ENCODE data around the gene IGF1. TPM values are rescaled to one million over a fixed set of nuclear protein-coding genes. Genes with fewer than 3 reads are reported as not detected.

IGF1 gene
- total RNA-seq (2014; rRNA removed), result not detected in 2 replicates
- polyA plus RNA-seq (2012), result not detected

GRCh38 chr12:102480406-102480805, at the start of gene IGF1:
TSS of gene IGF1 (minus strand) at chr12:102480563. CDS start at chr12:102480381, 182 bp downstream.
- peak; percentile 47 for DNase-seq (ENCODE audit: low read depth)

GRCh38 chr12:102528111-102528510, 47.7 kb upstream of the IGF1 start:
- no peak for DNase-seq (ENCODE audit: low read depth)

- peak; percentile 58 for DNase-seq (ENCODE audit: low read depth)
Measured at GRCh38 chr12:102527171-102527720, 46.9 kb upstream of the IGF1 start.

- no peak for DNase-seq (ENCODE audit: low read depth)
Measured at GRCh38 chr12:102526656-102527055, 46.3 kb upstream of the IGF1 start.

GRCh38 chr12:102522768-102523167, 42.4 kb upstream of the IGF1 start:
- peak; percentile 82 for DNase-seq (ENCODE audit: low read depth)

GRCh38 chr12:102521662-102522277, 41.4 kb upstream of the IGF1 start:
- no peak for DNase-seq (ENCODE audit: low read depth)

- DNase-seq (ENCODE audit: low read depth), result no peak
Measured at GRCh38 chr12:102518871-102519270, 38.5 kb upstream of the IGF1 start.

- no peak for DNase-seq (ENCODE audit: low read depth)
Measured at GRCh38 chr12:102514696-102515095, 34.3 kb upstream of the IGF1 start.

- peak; percentile 15 for DNase-seq (ENCODE audit: low read depth)
Measured at GRCh38 chr12:102513739-102514138, 33.4 kb upstream of the IGF1 start.

- DNase-seq (ENCODE audit: low read depth), result no peak
Measured at GRCh38 chr12:102513272-102513671, 32.9 kb upstream of the IGF1 start.

- no peak for DNase-seq (ENCODE audit: low read depth)
Measured at GRCh38 chr12:102512523-102512922, 32.2 kb upstream of the IGF1 start.

- DNase-seq (ENCODE audit: low read depth), result no peak
Measured at GRCh38 chr12:102511575-102511974, 31.2 kb upstream of the IGF1 start.

GRCh38 chr12:102510463-102510862, 30.1 kb upstream of the IGF1 start:
- no peak for DNase-seq (ENCODE audit: low read depth)

GRCh38 chr12:102510031-102510430, 29.7 kb upstream of the IGF1 start:
- no peak for DNase-seq (ENCODE audit: low read depth)

GRCh38 chr12:102509123-102509626, 28.8 kb upstream of the IGF1 start:
- DNase-seq (ENCODE audit: low read depth), result no peak

GRCh38 chr12:102508052-102508451, 27.7 kb upstream of the IGF1 start:
- DNase-seq (ENCODE audit: low read depth), result no peak

- no peak for DNase-seq (ENCODE audit: low read depth)
Measured at GRCh38 chr12:102507301-102507700, 26.9 kb upstream of the IGF1 start.

GRCh38 chr12:102504871-102505270, 24.5 kb upstream of the IGF1 start:
- no peak for DNase-seq (ENCODE audit: low read depth)

GRCh38 chr12:102504280-102504679, 23.9 kb upstream of the IGF1 start:
- no peak for DNase-seq (ENCODE audit: low read depth)

- DNase-seq (ENCODE audit: low read depth), result no peak
Measured at GRCh38 chr12:102503831-102504230, 23.5 kb upstream of the IGF1 start.

GRCh38 chr12:102503056-102503681, 22.8 kb upstream of the IGF1 start:
- no peak for DNase-seq (ENCODE audit: low read depth)

GRCh38 chr12:102501773-102502172, 21.4 kb upstream of the IGF1 start:
- DNase-seq (ENCODE audit: low read depth), result peak; percentile 9

- DNase-seq (ENCODE audit: low read depth), result no peak
Measured at GRCh38 chr12:102498471-102498870, 18.1 kb upstream of the IGF1 start.

All from LHCN-M2 (cell line).